Chondrocyte (in vitro differentiated cells): ENCODE measurements around the gene SLC9A3. TPM values are rescaled to one million over a fixed set of nuclear protein-coding genes. Genes with fewer than 3 reads are reported as not detected.

ENCODE experiments used
- DNase-seq: peaks from one replicate; pipeline ENCODE4 v3.0.0; 2021; ENCODE audit warnings: mixed read lengths, low spot score
- H3K27ac Mint-ChIP-seq: one replicate; pipeline ENCODE4 v1.8.0; 2021; ENCODE audit warnings: mild to moderate bottlenecking, moderate library complexity, mixed read lengths; ENCODE audit not compliant: unreplicated experiment
- H3K27me3 Mint-ChIP-seq: 2 replicates; pipeline ENCODE4 v1.8.0; 2021; ENCODE audit warnings: low read depth, mixed read lengths
- H3K36me3 Mint-ChIP-seq: 2 replicates; pipeline ENCODE4 v1.8.0; 2021; ENCODE audit warnings: low read depth, mixed read lengths
- H3K4me1 Mint-ChIP-seq: 2 replicates; pipeline ENCODE4 v1.8.0; 2021; ENCODE audit warnings: low read depth, mild to moderate bottlenecking, mixed read lengths
- H3K4me3 Mint-ChIP-seq: one replicate; pipeline ENCODE4 v1.8.0; 2021; ENCODE audit warnings: mild to moderate bottlenecking, moderate library complexity, mixed read lengths; ENCODE audit not compliant: unreplicated experiment
- H3K9me3 Mint-ChIP-seq: 2 replicates; pipeline ENCODE4 v1.8.0; 2021; ENCODE audit warnings: low read depth, mixed read lengths
- CTCF ChIP-seq: fragments of 200-600 bp; sonication (generic); IDR thresholded peaks from 2 replicates; pipeline ENCODE4 v1.5.0; 2021; ENCODE audit warnings: antibody characterized with exemption, mild to moderate bottlenecking, moderate library complexity
- total RNA-seq: library from RNA; stranded (reverse); gene quantifications from 3 replicates; pipeline ENCODE4 v1.2.1, GENCODE V29; 2021

The SLC9A3 gene
- total RNA-seq, 1 donor from 2014 or later: 0.95 TPM

- no peaks in the 10 kb centered on the region for H3K4me1 Mint-ChIP-seq
- no peak overlapping the region for H3K27ac Mint-ChIP-seq
- no peak for TF ChIP-seq CTCF
- no peaks in the 10 kb centered on the region for H3K36me3 Mint-ChIP-seq
- peaks cover 24% of the 10 kb centered on the region for H3K27me3 Mint-ChIP-seq
- H3K9me3 Mint-ChIP-seq: no peaks in the 10 kb centered on the region
- H3K4me3 Mint-ChIP-seq: no peak overlapping the region
- DNase-seq: no peak
Observed at GRCh38 chr5:494667-495255, 29.5 kb downstream of the SLC9A3 start.

GRCh38 chr5:493758-494157 lies 30.5 kb downstream of the SLC9A3 start:
- H3K4me3 Mint-ChIP-seq: no peak overlapping the region
- no peak overlapping the region for H3K27ac Mint-ChIP-seq
- no peaks in the 10 kb centered on the region for H3K4me1 Mint-ChIP-seq
- TF ChIP-seq CTCF: no peak
- H3K36me3 Mint-ChIP-seq: no peaks in the 10 kb centered on the region
- H3K9me3 Mint-ChIP-seq: no peaks in the 10 kb centered on the region
- no peak for DNase-seq
- H3K27me3 Mint-ChIP-seq: peaks cover 24% of the 10 kb centered on the region

GRCh38 chr5:493119-493701 lies 31.0 kb downstream of the SLC9A3 start:
- Mint-ChIP-seq H3K4me1 (no peaks in the 10 kb centered on the region), H3K4me3 (no peak overlapping the region), H3K9me3 (no peaks in the 10 kb centered on the region), H3K27me3 (peaks cover 20% of the 10 kb centered on the region), H3K27ac (no peak overlapping the region), H3K36me3 (no peaks in the 10 kb centered on the region)
- TF ChIP-seq CTCF: no peak
- DNase-seq: no peak

GRCh38 chr5:492314-492893 lies 31.8 kb downstream of the SLC9A3 start:
- Mint-ChIP-seq H3K4me3 (no peak overlapping the region), H3K4me1 (no peaks in the 10 kb centered on the region), H3K36me3 (no peaks in the 10 kb centered on the region), H3K9me3 (no peaks in the 10 kb centered on the region), H3K27me3 (peaks cover 15% of the 10 kb centered on the region), H3K27ac (no peak overlapping the region)
- TF ChIP-seq CTCF: no peak
- DNase-seq: no peak

- H3K36me3 Mint-ChIP-seq: no peaks in the 10 kb centered on the region
- H3K27me3 Mint-ChIP-seq: peaks cover 11% of the 10 kb centered on the region
Observed at GRCh38 chr5:491856-492155, 32.4 kb downstream of the SLC9A3 start.

More at GRCh38 chr5:491856-492155, 32.4 kb downstream of the SLC9A3 start:
- TF ChIP-seq CTCF: no peak
- Mint-ChIP-seq H3K4me1 (no peaks in the 10 kb centered on the region), H3K9me3 (no peaks in the 10 kb centered on the region), H3K4me3 (no peak overlapping the region), H3K27ac (no peak overlapping the region)
- no peak for DNase-seq
